Measurements from ENCODE around the gene CDKAL1. TPM values are rescaled to one million over a fixed set of nuclear protein-coding genes. Genes with fewer than 3 reads are reported as not detected.

Gene CDKAL1
- total and polyA plus RNA-seq, 2 of the 8 experiments (the other 6 are each of a cell fraction or from before 2014, with no cell fraction given) = 8.4 to 24.6 TPM

GRCh38 chr6:21141616-21142303 is 607.5 kb downstream of the CDKAL1 start:
- Histone ChIP-seq H4K91ac (replicated peaks; ENCODE audit: insufficient read length, low read length) (no peak overlapping the region), H2BK5ac (ENCODE audit: low read depth, low read length) (no peak overlapping the region), H3K4ac (replicated peaks; ENCODE audit: insufficient read length, low read depth, low read length) (no peak overlapping the region), H3K4me3 (ENCODE audit: extremely low read depth in 1 of 4, insufficient read depth in 2 of 4, low read depth in 3 of 4, low read length in 4 of 4) (no peak overlapping the region), H2BK20ac (ENCODE audit: low read length) (no peak overlapping the region), H3K18ac (ENCODE audit: extremely low read depth, low read length) (no peak overlapping the region), H3K14ac (ENCODE audit: insufficient read length) (no peak overlapping the region), H2AFZ (ENCODE audit: low read length) (no peak overlapping the region), H2AK5ac (ENCODE audit: low read depth, low read length) (no peak overlapping the region), H2BK12ac (ENCODE audit: low read depth, low read length) (no peak overlapping the region), H3K4me1 (replicated peaks in 1 of 4; ENCODE audit: control insufficient read depth in 3 of 4, insufficient read depth in 4 of 4, low read length in 3 of 4) (peaks cover 0 to 2% (median 0%) of the 10 kb centered on the region in 4 experiments; a peak in 2 of 7 replicates), H4K5ac (ENCODE audit: insufficient read length, low read depth, low read length) (no peak overlapping the region), H3K27ac (ENCODE audit: low read depth, low read length) (no peak overlapping the region), H3K79me2 (ENCODE audit: control insufficient read depth in 1 of 2, insufficient read depth in 2 of 2, low read length in 2 of 2) (no peaks in the 10 kb centered on the region), H3K79me1 (ENCODE audit: low read depth, low read length) (no peaks in the 10 kb centered on the region), H3K27me3 (replicated peaks in 1 of 4; ENCODE audit: control insufficient read depth in 3 of 4, extremely low read depth in 1 of 4, insufficient read depth in 3 of 4, low read length in 3 of 4) (no peaks in the 10 kb centered on the region), H3K23me2 (ENCODE audit: low read depth, low read length) (no peaks in the 10 kb centered on the region), H3K36me3 (ENCODE audit: control insufficient read depth in 2 of 4, insufficient read depth in 4 of 4, low read length in 3 of 4) (no peaks in the 10 kb centered on the region), H3K56ac (replicated peaks; ENCODE audit: insufficient read length, low read depth, low read length) (no peak overlapping the region), H3K23ac (ENCODE audit: insufficient read length) (no peak overlapping the region), H3K9me3 (ENCODE audit: insufficient read depth in 2 of 2, low read depth in 1 of 2, low read length in 1 of 2) (no peaks in the 10 kb centered on the region), H3K9ac (replicated peaks in 1 of 4; ENCODE audit: extremely low read depth in 1 of 4, low read depth in 3 of 4, low read length in 3 of 4) (no peak overlapping the region), H3K4me2 (ENCODE audit: insufficient read depth in 1 of 2, low read depth in 2 of 2, low read length in 2 of 2) (no peak overlapping the region), H2BK15ac (ENCODE audit: low read length) (no peak overlapping the region), H4K20me1 (replicated peaks in 1 of 2; ENCODE audit: control insufficient read depth in 1 of 2, insufficient read depth in 2 of 2, low read length in 2 of 2) (no peaks in the 10 kb centered on the region), H2BK120ac (replicated peaks; ENCODE audit: low read depth, low read length) (no peak overlapping the region), H4K8ac (ENCODE audit: extremely low read depth, insufficient read depth, low read length) (no peak overlapping the region)
- ChIA-PET POLR2A (ENCODE audit: partially characterized antibody) (no interaction called here), CTCF (ENCODE audit: partially characterized antibody) (interaction anchor here (0.6 kb wide), 2 partner anchors 23 to 147 kb away, joined by 3 read pairs; no protein-coding TSS in a partner anchor)
- FAIRE-seq (no peak), DNase-seq (ENCODE audit: low read depth in 1 of 2, low spot score in 2 of 2) (no peak)
- TF ChIP-seq TCF12 (IDR thresholded peaks at IDR 0.05; ENCODE audit: low read depth, low read length) (no peak), ATF3 (IDR thresholded peaks at IDR 0.05; ENCODE audit: insufficient read depth, low read depth, low read length) (no peak), SP1 (IDR thresholded peaks at IDR 0.05; ENCODE audit: low read depth, low read length) (no peak), ZNF274 (IDR thresholded peaks at IDR 0.05; ENCODE audit: borderline replicate concordance, extremely low read depth, low read length) (no peak), EGR1 (IDR thresholded peaks at IDR 0.05; ENCODE audit: borderline replicate concordance, low read depth, low read length) (no peak)
- WGBS, 2 experiments (ENCODE audit: extremely low coverage in 1 of 2, insufficient coverage in 1 of 2, insufficient read length in 1 of 2, insufficient replicate concordance in 2 of 2, low coverage in 1 of 2, low lambda C conversion rate in 2 of 2, missing lambda C conversion rate in 1 of 2) = 77% methylated on average over 1 of the region's 1 CpG; no CpG with 5 or more reads in 1 of the 2 experiments

All from H1 (cell line).